Activated naive CD4-positive, alpha-beta T cell treated with anti-CD3 and anti-CD28 coated beads for 36 hours (primary cell): ENCODE results near the gene CCZ1B. TPM values are rescaled to one million over a fixed set of nuclear protein-coding genes. Genes with fewer than 3 reads are reported as not detected.
"Not testable (repeated sequence)": the region's sequence is repeated elsewhere in the genome, so short reads cannot be mapped to it uniquely, and the experiment has no call there.

Experiments used
- CTCF ChIA-PET: fragments of 350-600 bp; sonication (Branson Sonifier 250); formaldehyde crosslinking; loops from one replicate; lab custom pipeline; 2021; ENCODE audit warnings: antibody characterized with exemption; lab: Charles Lee
- DNase-seq: peaks from one replicate; pipeline ENCODE4 v3.0.0-alpha.2; 2020
- H3K27ac Mint-ChIP-seq: one replicate; pipeline ENCODE4 v1.8.0; 2021; ENCODE audit warnings: mild to moderate bottlenecking, mixed read lengths
- H3K27me3 Mint-ChIP-seq: one replicate; pipeline ENCODE4 v1.8.0; 2021; ENCODE audit warnings: low read depth, mixed read lengths
- H3K36me3 Mint-ChIP-seq: one replicate; pipeline ENCODE4 v1.8.0; 2021; ENCODE audit warnings: low read depth, mixed read lengths
- H3K4me1 Mint-ChIP-seq: one replicate; pipeline ENCODE4 v1.8.0; 2021; ENCODE audit warnings: low read depth, mixed read lengths
- H3K4me3 Mint-ChIP-seq: one replicate; pipeline ENCODE4 v1.8.0; 2021; ENCODE audit warnings: mild to moderate bottlenecking, moderate library complexity, mixed read lengths
- H3K9me3 Mint-ChIP-seq: one replicate; pipeline ENCODE4 v1.8.0; 2021; ENCODE audit warnings: mixed read lengths
- intact Hi-C: fragments of 100-400 bp; cut with micrococcal nuclease; formaldehyde crosslinking; loops from one replicate; pipeline ENCODE4 v1.15.1; 2023
- total RNA-seq, 2 experiments: library from RNA; stranded (reverse); gene quantifications; one replicate each; pipeline ENCODE4 v1.2.3, GENCODE V29; 2021

The CCZ1B gene
- total RNA-seq, 2 experiments from 2014 or later: 66.1 to 68.6 TPM

DNA sequence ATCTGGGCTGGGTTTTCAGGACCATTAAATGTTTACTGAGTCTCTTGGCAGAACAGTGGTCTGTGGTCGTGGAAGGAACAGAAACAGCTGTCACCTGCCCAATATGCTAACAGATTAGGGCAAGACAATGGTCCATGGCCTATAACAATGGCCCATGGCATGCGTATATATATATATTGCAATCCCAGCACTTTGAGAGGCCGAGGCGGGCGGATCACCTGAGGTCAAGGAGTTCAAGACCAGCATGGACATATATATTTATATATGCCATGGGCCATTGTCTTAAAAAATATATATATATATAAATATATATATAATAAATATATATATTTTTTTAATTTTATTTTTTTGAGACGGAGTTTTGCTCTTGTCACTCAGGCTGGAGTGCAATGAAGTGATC, 44.5 kb downstream of the CCZ1B start:
- H3K9me3 Mint-ChIP-seq, intact Hi-C loops, H3K27me3 Mint-ChIP-seq, CTCF ChIA-PET, H3K36me3 Mint-ChIP-seq, H3K4me3 Mint-ChIP-seq, DNase-seq, H3K27ac Mint-ChIP-seq, H3K4me1 Mint-ChIP-seq: not testable (repeated sequence)

DNA sequence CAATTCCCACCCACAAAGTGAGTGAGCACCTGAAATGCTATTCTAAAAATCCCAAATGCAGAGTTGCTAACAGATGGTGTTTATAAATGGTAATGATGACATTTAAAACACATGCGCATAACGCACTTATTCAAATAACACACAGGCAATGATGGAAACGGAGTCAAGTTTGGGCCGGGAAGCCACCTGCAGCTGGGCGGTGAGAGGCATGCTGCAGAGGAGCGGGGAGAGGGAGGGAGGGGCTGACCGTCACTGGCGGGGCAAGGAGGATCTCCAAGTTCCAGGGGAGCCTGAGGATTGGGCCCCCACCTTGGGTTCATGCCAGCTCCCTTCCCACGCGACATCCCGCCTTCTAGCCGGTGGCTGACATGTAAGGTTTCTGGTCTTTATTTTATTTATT, 64.9 kb downstream of the CCZ1B start:
- H3K9me3 Mint-ChIP-seq, intact Hi-C loops, H3K36me3 Mint-ChIP-seq, H3K27ac Mint-ChIP-seq, DNase-seq, H3K4me3 Mint-ChIP-seq, H3K4me1 Mint-ChIP-seq, CTCF ChIA-PET, H3K27me3 Mint-ChIP-seq: not testable (repeated sequence)

DNA sequence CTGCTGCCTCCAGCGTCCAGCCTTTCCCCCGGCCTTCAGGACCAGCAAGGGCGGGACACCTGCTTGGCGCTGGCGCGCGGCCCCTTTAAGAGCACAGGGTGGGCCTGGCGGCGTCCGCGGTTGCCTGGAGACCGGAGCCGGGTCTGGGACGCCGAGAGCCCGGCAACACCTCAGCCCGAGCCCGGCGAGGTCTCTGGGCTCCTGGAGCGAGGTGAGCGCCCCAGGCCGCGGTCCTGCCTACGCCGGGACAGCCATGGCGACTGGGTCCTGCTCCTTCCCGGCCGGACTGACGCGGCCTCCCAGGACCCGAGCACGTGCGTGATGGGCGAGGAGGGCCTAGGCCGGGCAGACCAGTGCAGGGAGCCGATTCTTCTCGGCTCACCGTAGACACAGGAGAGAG, 72.1 kb downstream of the CCZ1B start, which contains the start of gene RSPH10B2:
Gene RSPH10B2, plus strand, starts transcription at position 140 of the 400 bp plus-strand sequence. CDS start 3,575 bp downstream, outside the sequence.
- H3K4me1 Mint-ChIP-seq, H3K36me3 Mint-ChIP-seq, H3K27ac Mint-ChIP-seq, CTCF ChIA-PET, DNase-seq, H3K4me3 Mint-ChIP-seq, H3K27me3 Mint-ChIP-seq, H3K9me3 Mint-ChIP-seq, intact Hi-C loops: not testable (repeated sequence)

DNA sequence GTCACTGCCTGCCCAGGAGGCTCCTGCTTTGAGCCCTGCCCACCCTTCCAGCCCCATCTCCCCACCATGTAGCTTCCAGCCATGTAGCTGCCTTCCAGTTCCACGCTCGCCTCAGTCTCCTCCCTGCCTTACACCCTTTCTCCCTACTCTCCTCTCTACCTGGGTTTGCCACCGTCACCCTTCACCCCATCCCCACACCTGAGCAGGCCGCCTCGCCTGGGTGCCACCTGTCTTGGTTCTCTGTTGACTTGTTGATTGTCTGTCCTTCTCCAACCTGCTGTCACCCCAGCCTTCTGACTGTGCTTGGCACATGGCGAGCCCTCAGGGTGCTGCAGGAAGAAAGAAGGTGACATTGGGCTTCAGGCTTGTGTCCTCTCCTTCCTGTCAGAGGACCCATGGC, 75.9 kb downstream of the CCZ1B start:
- H3K27ac Mint-ChIP-seq, H3K4me1 Mint-ChIP-seq, intact Hi-C loops, H3K9me3 Mint-ChIP-seq, DNase-seq, H3K36me3 Mint-ChIP-seq, CTCF ChIA-PET, H3K4me3 Mint-ChIP-seq, H3K27me3 Mint-ChIP-seq: not testable (repeated sequence)

DNA sequence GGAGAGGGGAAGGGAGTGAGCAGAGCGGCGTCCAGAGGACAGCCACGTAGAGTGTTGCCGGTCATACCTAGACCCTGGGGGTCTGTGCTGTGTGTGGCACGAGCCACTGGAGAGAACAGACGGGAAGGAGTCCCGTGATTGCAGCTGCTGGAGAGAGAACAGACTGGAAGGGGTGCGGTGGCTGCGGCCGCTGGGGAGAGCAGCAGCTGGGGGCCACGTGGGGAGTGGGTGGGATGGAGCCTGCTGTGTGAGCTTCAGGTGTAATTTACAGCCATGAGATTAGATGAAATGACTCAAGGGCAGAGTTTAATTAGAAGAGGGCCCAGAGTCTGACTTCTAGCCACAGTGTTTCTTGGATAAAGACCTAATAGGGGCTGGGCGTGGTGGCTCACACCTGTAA, 76.7 kb downstream of the CCZ1B start:
- H3K27ac Mint-ChIP-seq, H3K9me3 Mint-ChIP-seq, DNase-seq, H3K4me3 Mint-ChIP-seq, intact Hi-C loops, H3K36me3 Mint-ChIP-seq, H3K27me3 Mint-ChIP-seq, H3K4me1 Mint-ChIP-seq, CTCF ChIA-PET: not testable (repeated sequence)

Other genes with a start within 250 kb of the CCZ1B start
- 10 to 100 TPM; 48.1 to 49.4 TPM for gene ZDHHC4, start 248.8 kb downstream of the CCZ1B start, total RNA-seq
- 10 to 100 TPM; 24.9 to 27.5 TPM for gene INTS15, start 236.3 kb downstream of the CCZ1B start, total RNA-seq
- under 1 TPM; 0.69 to 0.91 TPM for gene ZNF853, start 210.7 kb downstream of the CCZ1B start, total RNA-seq
- 10 to 100 TPM; 15.8 to 17.0 TPM for gene ZNF316, start 189.0 kb downstream of the CCZ1B start, total RNA-seq
- gene ZNF12, start 119.3 kb downstream of the CCZ1B start, total RNA-seq: 10 to 100 TPM; 12.8 to 13.3 TPM
- gene RSPH10B2, start 72.2 kb downstream of the CCZ1B start, total RNA-seq: not detected